HCT116 (cell line): Measurements from ENCODE around the gene TMEM132E. TPM values are rescaled to one million over a fixed set of nuclear protein-coding genes. Genes with fewer than 3 reads are reported as not detected.

Experiments
- ATAC-seq: fragments of 200-7000 bp; cut with Tn5 transposase; 2 replicates; pipeline ENCODE4 v1.9.1; 2020; ENCODE audit warnings: mild to moderate bottlenecking, moderate library complexity
- BruUV-seq: library from RNA; stranded (reverse); fragments of 400-500 nt; replicated peaks from 2 replicates; lab custom pipeline; 2021; lab: Mats Ljungman, UMichigan
- CTCF ChIA-PET: fragments of 300-600 bp; sonication (Branson Sonifier 250); formaldehyde crosslinking; loops from one replicate; lab custom pipeline; 2021; ENCODE audit warnings: antibody characterized with exemption; lab: Charles Lee
- POLR2A ChIA-PET: fragments of 300-600, 350-600 bp; sonication (Branson Sonifier 250); formaldehyde crosslinking; loops from one replicate; lab custom pipeline; 2021; ENCODE audit warnings: antibody characterized with exemption; lab: Charles Lee
- RAD21 ChIA-PET, 2 experiments: fragments of 300-600 bp; sonication (Branson Sonifier 250); formaldehyde crosslinking; loops; one replicate each; lab custom pipeline; 2023; ENCODE audit warnings: low total read pairs in 2 of 2; ENCODE audit not compliant: uncharacterized antibody in 2 of 2, unreplicated experiment in 2 of 2, low non-redundant PET in 1 of 2; lab: Charles Lee
- DNase-seq: peaks from one replicate; pipeline ENCODE4 v3.0.0-alpha.2; 2010; ENCODE audit warnings: low read depth, low spot score
- H2AFZ ChIP-seq: fragments of 200-600 bp; shearing (Covaris generic), sonication (generic); 2 replicates; pipeline ENCODE4 v1.6.1; 2017; ENCODE audit warnings: low read depth, mixed run types, mixed read lengths, antibody characterized with exemption, low read length; ENCODE audit not compliant: poor library complexity, severe bottlenecking
- H3K27ac ChIP-seq: 2 replicates; pipeline ENCODE4 v1.5.1; 2012; ENCODE audit warnings: low read depth, low read length
- H3K27me3 ChIP-seq: fragments of 200-600 bp; sonication (generic); 2 replicates; pipeline ENCODE4 v1.6.1; 2016; ENCODE audit warnings: mixed run types, low read length, mixed read lengths; ENCODE audit not compliant: insufficient read depth
- H3K36me3 ChIP-seq, 2 experiments: fragments of 200-500 bp in 1 of 2; fragments of 200-600 bp in 1 of 2; sonication (Bioruptor generic) in 1 of 2; sonication (generic) in 1 of 2; 2 replicates each; pipeline versions ENCODE4 v1.5.1 to v1.6.1; 2014 to 2016; ENCODE audit warnings: low read length in 2 of 2, inconsistent platforms in 1 of 2, mixed read lengths in 1 of 2, mixed run types in 1 of 2; ENCODE audit not compliant: insufficient read depth in 2 of 2, control insufficient read depth in 1 of 2
- H3K4me1 ChIP-seq, 2 experiments: fragments of 200-600 bp in 1 of 2; sonication (generic) in 1 of 2; 2 replicates each; pipeline versions ENCODE4 v1.5.1 to v1.6.1; 2012 to 2017; ENCODE audit warnings: low read length in 2 of 2, inconsistent platforms in 1 of 2, mild to moderate bottlenecking in 1 of 2, mixed read lengths in 1 of 2, mixed run types in 1 of 2, moderate library complexity in 1 of 2; ENCODE audit not compliant: insufficient read depth in 2 of 2, control insufficient read depth in 1 of 2
- H3K4me2 ChIP-seq: fragments of 200-600 bp; sonication (generic); 2 replicates; pipeline ENCODE4 v1.6.1; 2017; ENCODE audit warnings: mixed run types, low read length, mixed read lengths
- H3K4me3 ChIP-seq, 2 experiments: fragments of 200-600 bp in 1 of 2; sonication (generic) in 1 of 2; replicated peaks in 1 of 2; 2 replicates each; pipeline ENCODE4 v1.5.1; 2011 to 2016; ENCODE audit warnings: low read length in 2 of 2, control low read depth in 1 of 2, low read depth in 1 of 2, mild to moderate bottlenecking in 1 of 2, mixed read lengths in 1 of 2, mixed run types in 1 of 2
- H3K79me2 ChIP-seq: fragments of 200-600 bp; sonication (generic); 2 replicates; pipeline ENCODE4 v1.6.1; 2017; ENCODE audit warnings: mild to moderate bottlenecking, mixed run types, low read length, moderate library complexity, mixed read lengths; ENCODE audit not compliant: insufficient read depth
- H3K9ac ChIP-seq: fragments of 200-600 bp; sonication (generic); 2 replicates; pipeline ENCODE4 v1.6.1; 2016; ENCODE audit warnings: low read length, mixed read lengths
- H3K9me2 ChIP-seq: fragments of 200-600 bp; sonication (generic), shearing (Covaris generic); 2 replicates; pipeline ENCODE4 v1.6.1; 2017; ENCODE audit warnings: mixed run types, mild to moderate bottlenecking, moderate library complexity; ENCODE audit not compliant: insufficient read depth
- H3K9me3 ChIP-seq, 2 experiments: fragments of 200-500 bp in 1 of 2; fragments of 200-600 bp in 1 of 2; sonication (Bioruptor generic) in 1 of 2; sonication (generic) in 1 of 2; 2 replicates each; pipeline ENCODE4 v1.6.1; 2014 to 2017; ENCODE audit warnings: low read length in 2 of 2, mixed read lengths in 2 of 2, inconsistent platforms in 1 of 2, low read depth in 1 of 2, mild to moderate bottlenecking in 1 of 2, mixed run types in 1 of 2, moderate library complexity in 1 of 2; ENCODE audit not compliant: control insufficient read depth in 1 of 2, insufficient read depth in 1 of 2
- H4K20me1 ChIP-seq: fragments of 200-600 bp; sonication (generic), shearing (Covaris generic); 2 replicates; pipeline ENCODE4 v1.6.1; 2017; ENCODE audit warnings: mixed run types, mild to moderate bottlenecking, moderate library complexity; ENCODE audit not compliant: insufficient read depth
- ATF3 ChIP-seq: IDR thresholded peaks from 2 replicates; pipeline ENCODE4 v1.6.1; 2012
- CEBPB ChIP-seq: IDR thresholded peaks from 2 replicates; pipeline ENCODE4 v1.6.1; 2012; ENCODE audit warnings: low read depth
- EGR1 ChIP-seq: IDR thresholded peaks from 2 replicates; pipeline ENCODE4 v1.6.1; 2012; ENCODE audit warnings: low read depth
- EZH2 ChIP-seq: fragments of 200-600 bp; sonication (generic); IDR thresholded peaks from 2 replicates; pipeline ENCODE4 v1.6.1; 2017; ENCODE audit warnings: antibody characterized with exemption, mixed run types
- FOSL1 ChIP-seq: IDR thresholded peaks from 2 replicates; pipeline ENCODE4 v1.6.1; 2012; ENCODE audit warnings: low read depth
- JUND ChIP-seq: IDR thresholded peaks from 2 replicates; pipeline ENCODE4 v1.6.1; 2012
- POLR2A ChIP-seq: IDR thresholded peaks from 2 replicates; pipeline ENCODE4 v1.7.0; 2011; ENCODE audit warnings: borderline replicate concordance; ENCODE audit not compliant: insufficient read depth, insufficient read length; ENCODE audit errors: extremely low read depth
- RAD21 ChIP-seq: IDR thresholded peaks from 2 replicates; pipeline ENCODE4 v1.6.1; 2012; ENCODE audit warnings: low read depth, mild to moderate bottlenecking
- REST ChIP-seq: IDR thresholded peaks from 2 replicates; pipeline ENCODE4 v1.6.1; 2012; ENCODE audit warnings: low read depth
- SRF ChIP-seq: IDR thresholded peaks from 2 replicates; pipeline ENCODE4 v1.6.1; 2012; ENCODE audit warnings: low read depth
- ZFX ChIP-seq: fragments of 450-650 bp; IDR thresholded peaks from 2 replicates; pipeline ENCODE4 v1.6.1; 2017
- ZNF274 ChIP-seq: fragments of 200-500 bp; sonication (Bioruptor generic); IDR thresholded peaks from 2 replicates; pipeline ENCODE4 v1.6.1; 2014; ENCODE audit warnings: mild to moderate bottlenecking, low read depth, low read length, inconsistent platforms
- intact Hi-C: fragments of 100-400 bp; cut with micrococcal nuclease; formaldehyde crosslinking; loops from 2 replicates; pipeline ENCODE4 v1.10.0; 2022
- total RNA-seq: library from RNA; stranded (reverse); gene quantifications from one replicate; pipeline ENCODE4 v1.2.1, GENCODE V29; 2021; ENCODE audit not compliant: unreplicated experiment

TMEM132E gene
- total RNA-seq, 1 experiment from 2014 or later = not detected

DNA sequence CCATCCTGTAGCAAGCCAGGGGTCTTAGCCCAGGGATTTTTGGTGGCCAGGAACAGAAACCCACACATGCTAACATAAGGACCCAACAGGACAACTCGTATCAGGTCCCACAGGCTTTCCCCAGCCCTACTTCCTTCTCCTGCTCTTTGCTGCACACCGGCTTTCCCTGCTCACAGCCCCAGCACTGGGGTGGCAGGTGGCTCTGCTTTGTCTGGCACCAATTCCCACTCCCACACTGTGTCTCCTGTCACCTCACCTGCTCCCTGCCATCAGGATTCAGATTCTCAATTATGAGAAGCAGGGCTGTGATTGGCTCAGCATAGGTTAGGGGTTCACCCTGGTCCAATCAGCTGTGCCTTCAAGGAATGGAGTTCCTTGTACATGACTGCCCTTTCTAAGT, 94.1 kb downstream of the TMEM132E start:
- POLR2A ChIA-PET = no interaction called here
- Histone ChIP-seq H3K36me3 (no peaks in the 10 kb centered on the region), H3K27me3 (peaks cover 42% of the 10 kb centered on the region; the same call in 1 of the 2 replicates), H4K20me1 (no peaks in the 10 kb centered on the region), H3K9ac (no peak overlapping the region), H3K27ac (no peak overlapping the region), H3K4me2 (no peak overlapping the region), H2AFZ (no peak overlapping the region), H3K4me1 (no peaks in the 10 kb centered on the region), H3K4me3 (no peak overlapping the region), H3K79me2 (no peaks in the 10 kb centered on the region), H3K9me2 (no peaks in the 10 kb centered on the region), H3K9me3 (no peaks in the 10 kb centered on the region)
- intact Hi-C loops = no loop called here
- RAD21 ChIA-PET = no interaction called here
- CTCF ChIA-PET = no interaction called here
- TF ChIP-seq EGR1 (no peak), REST (no peak), RAD21 (no peak), SRF (no peak)
- ATAC-seq (no peak), DNase-seq (no peak)
- no TSS peak for BruUV-seq

GRCh38 chr17:34673995-34674890, 94.9 kb downstream of the TMEM132E start:
- Histone ChIP-seq H3K9me2 (no peaks in the 10 kb centered on the region), H3K4me2 (no peak overlapping the region), H2AFZ (no peak overlapping the region), H4K20me1 (no peaks in the 10 kb centered on the region), H3K4me3 (no peak overlapping the region), H3K4me1 (no peaks in the 10 kb centered on the region), H3K36me3 (no peaks in the 10 kb centered on the region), H3K79me2 (no peaks in the 10 kb centered on the region), H3K9me3 (no peaks in the 10 kb centered on the region), H3K9ac (no peak overlapping the region), H3K27me3 (peaks cover 35% of the 10 kb centered on the region; the same call in 1 of the 2 replicates), H3K27ac (no peak overlapping the region)
- ChIA-PET RAD21 (no interaction called here), CTCF (no interaction called here), POLR2A (no interaction called here)
- ATAC-seq (no peak), DNase-seq (no peak)
- no TSS peak for BruUV-seq
- intact Hi-C loops = no loop called here
- TF ChIP-seq CEBPB (no peak), SRF (no peak), FOSL1 (no peak), RAD21 (no peak), POLR2A (no peak), JUND (no peak), ZFX (no peak), REST (no peak), ZNF274 (no peak), ATF3 (no peak), EZH2 (no peak)
